SK-N-SH (cell line): ENCODE data around the gene MAGEA12.
"Not testable (repeated sequence)": the region's sequence is repeated elsewhere in the genome, so short reads cannot be mapped to it uniquely, and the experiment has no call there.

Source experiments
- TAF1 ChIP-seq: IDR thresholded peaks from 2 replicates; pipeline ENCODE4 v1.6.1; 2012; ENCODE audit warnings: low read depth, mild to moderate bottlenecking, low read length, moderate library complexity, borderline replicate concordance
- TEAD4 ChIP-seq: IDR thresholded peaks from 2 replicates; pipeline ENCODE4 v1.4.0; 2012; ENCODE audit warnings: mild to moderate bottlenecking, borderline replicate concordance; ENCODE audit not compliant: insufficient read depth

DNA sequence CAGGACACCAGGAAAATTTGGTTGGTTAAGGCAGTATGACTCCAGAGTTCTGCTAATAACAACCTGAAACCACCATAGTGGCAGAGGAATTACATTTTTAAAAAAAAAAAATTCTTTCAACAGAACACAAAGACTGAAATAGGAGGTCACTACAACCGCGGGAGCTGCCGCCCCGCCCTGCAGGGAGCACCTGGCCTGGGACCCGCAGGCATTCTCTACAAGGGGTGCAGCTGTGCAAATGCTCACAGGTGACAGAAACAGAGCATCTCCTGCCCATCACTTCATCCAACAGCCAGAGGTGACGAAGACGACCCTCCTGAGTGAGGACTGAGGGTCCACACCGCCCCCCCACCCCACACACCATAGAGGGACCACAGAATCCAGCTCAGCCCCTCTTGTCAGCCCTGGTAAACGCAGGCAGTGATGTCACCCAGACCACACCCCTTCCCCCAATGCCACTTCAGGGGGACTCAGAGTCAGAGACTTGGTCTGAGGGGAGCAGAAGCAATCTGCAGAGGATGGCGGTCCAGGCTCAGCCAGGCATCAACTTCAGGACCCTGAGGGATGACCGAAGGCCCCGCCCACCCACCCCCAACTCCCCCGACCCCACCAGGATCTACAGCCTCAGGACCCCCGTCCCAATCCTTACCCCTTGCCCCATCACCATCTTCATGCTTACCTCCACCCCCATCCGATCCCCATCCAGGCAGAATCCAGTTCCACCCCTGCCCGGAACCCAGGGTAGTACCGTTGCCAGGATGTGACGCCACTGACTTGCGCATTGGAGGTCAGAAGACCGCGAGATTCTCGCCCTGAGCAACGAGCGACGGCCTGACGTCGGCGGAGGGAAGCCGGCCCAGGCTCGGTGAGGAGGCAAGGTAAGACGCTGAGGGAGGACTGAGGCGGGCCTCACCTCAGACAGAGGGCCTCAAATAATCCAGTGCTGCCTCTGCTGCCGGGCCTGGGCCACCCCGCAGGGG is 35.3 kb upstream of the MAGEA12 start, which contains the start of gene MAGEA3:
- TF ChIP-seq TAF1, TEAD4: not testable (repeated sequence)
